ENCODE data around the gene CRACR2B.

Gene CRACR2B

DNA sequence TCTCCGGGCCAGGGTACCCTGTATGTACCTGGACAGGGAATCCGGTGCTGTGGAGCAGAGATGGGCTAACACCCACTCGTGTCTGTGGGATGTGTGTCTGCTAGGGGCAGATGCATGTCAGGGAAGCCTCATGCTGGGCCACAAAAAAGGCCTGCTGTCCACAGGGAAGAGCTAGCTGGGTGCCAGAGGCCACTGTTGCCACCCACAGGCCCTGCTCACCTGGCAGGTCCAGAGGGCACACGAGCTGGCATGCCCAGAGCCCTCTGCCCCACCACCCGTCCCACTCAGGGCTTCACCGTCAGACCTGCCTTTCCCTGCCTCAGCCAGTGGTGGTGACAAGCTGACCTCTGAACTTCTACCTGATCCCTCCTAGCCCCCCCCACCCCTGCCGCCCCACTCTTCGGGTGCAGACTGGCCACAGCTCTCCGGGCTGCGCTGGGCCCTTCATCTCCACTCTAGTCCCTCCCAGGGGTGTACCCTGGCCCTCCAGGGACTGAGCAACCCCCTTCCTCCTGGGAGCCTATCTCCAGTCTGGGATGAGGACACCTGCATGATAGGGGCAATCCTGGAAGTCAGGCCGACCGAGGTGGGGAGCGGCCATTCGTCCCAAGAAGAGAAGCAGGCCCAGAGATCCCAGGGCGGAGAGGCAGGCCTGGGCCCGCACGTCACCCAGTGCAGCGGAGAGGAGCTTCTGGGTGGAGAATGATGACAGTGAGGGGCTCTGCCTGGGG is 31.0 kb upstream of the CRACR2B start:
- TF ChIP-seq, protein P1, sequence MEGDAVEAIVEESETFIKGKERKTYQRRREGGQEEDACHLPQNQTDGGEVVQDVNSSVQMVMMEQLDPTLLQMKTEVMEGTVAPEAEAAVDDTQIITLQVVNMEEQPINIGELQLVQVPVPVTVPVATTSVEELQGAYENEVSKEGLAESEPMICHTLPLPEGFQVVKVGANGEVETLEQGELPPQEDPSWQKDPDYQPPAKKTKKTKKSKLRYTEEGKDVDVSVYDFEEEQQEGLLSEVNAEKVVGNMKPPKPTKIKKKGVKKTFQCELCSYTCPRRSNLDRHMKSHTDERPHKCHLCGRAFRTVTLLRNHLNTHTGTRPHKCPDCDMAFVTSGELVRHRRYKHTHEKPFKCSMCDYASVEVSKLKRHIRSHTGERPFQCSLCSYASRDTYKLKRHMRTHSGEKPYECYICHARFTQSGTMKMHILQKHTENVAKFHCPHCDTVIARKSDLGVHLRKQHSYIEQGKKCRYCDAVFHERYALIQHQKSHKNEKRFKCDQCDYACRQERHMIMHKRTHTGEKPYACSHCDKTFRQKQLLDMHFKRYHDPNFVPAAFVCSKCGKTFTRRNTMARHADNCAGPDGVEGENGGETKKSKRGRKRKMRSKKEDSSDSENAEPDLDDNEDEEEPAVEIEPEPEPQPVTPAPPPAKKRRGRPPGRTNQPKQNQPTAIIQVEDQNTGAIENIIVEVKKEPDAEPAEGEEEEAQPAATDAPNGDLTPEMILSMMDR (IDR thresholded peaks at IDR 0.05): no peak

DNA sequence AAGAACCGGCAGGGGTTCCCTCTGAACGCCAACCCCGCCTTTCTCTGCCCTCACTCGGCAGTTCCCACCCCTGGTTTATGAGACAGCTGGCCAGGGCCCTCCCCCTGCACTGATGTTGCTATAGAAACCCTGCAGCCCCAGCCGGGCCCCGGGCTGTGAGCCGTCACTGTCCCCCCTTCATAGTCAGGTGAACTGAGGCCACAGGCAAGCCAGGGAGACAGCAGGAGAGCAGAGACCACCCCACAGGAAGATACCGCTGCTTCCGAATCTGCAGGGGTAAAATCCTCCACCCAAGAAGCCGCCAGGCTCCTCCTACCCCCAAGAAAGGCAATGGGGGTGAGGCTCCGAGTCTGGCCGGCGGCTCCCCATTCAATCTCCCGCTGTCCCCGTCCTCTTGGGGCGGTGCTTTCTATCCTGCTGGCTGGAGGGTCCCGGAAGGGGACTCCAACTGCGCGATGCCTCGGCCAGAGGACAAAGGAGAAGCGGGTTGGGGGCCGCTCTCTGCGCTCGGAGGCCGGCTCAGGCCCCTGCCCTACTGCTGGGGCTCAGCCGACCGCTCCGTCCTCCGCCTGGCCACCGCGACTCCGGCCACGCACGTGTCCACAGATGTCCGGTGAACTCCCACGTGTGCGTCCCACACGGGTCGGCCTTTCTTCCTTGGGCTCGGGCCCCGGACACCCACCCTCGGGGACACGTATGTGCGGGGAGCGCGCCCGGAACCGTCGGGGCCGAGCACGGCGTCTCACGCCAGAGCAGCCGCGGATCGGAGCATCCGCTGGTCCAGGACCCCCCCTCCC is 30.2 kb upstream of the CRACR2B start:
- TF ChIP-seq, protein P1 (IDR thresholded peaks at IDR 0.05): no peak

- TF ChIP-seq, protein P1 (IDR thresholded peaks at IDR 0.05): peak; percentile 95
Measured at GRCh38 chr11:798093-798713, 29.5 kb upstream of the CRACR2B start, which contains the start of gene SLC25A22. Gene SLC25A22 (minus strand): TSS chr11:798281. CDS start chr11:795006, 3,275 bp downstream.

DNA sequence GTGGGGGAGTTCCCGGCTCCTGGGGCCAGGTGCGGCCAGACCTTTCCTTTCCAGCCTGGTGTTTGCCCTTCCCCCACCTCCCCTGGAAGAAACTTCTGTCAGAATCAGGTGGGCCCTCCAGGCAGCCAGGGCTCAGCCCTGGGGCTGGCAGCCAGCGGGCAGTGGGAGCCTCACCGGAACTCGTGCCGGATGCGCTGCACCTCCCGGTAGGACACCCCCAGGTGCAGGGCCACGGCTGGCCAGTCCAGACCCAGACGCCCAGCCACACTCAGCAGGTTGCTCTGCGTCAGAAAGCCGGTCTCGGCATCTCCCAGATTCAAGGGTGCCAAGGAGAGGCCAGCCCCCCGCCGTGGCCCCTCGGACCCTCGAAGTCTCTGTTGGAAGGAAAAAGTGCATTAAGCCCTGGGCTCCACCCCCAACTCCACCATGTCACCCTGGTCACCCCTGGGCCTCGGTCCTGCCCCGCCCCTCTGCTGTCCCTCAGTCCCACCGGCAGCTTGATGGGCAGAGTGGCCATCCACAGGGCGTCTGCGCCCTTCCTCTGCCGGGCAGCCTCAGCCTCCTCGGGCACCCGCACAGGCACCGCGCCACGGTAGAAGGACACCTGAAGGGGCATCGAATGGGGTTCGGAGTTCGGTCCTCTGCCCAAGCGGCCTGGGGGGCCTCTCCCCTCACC is 27.9 kb upstream of the CRACR2B start:
- TF ChIP-seq, protein P1 (IDR thresholded peaks at IDR 0.05): no peak

DNA sequence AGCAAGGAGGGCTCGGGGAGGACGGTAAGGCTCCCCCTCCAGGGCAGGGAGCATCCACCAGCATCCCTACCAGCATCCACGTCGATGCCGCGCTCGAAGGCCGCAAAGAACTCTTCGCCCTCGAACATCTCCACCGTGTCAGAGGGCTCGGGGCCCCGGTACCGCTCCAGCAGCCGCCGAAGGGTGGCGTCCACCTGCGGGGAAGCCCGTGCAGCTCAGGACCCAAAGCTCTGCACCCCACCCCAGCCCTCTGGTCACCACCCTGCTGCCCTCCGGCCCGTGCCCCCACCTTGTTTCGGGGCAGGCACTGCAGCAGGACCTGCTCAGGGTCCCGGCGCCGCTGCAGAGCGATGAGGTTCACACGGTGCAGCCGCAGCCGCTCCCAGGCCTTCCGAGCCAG is 27.2 kb upstream of the CRACR2B start:
- TF ChIP-seq, protein P1 (IDR thresholded peaks at IDR 0.05): no peak

DNA sequence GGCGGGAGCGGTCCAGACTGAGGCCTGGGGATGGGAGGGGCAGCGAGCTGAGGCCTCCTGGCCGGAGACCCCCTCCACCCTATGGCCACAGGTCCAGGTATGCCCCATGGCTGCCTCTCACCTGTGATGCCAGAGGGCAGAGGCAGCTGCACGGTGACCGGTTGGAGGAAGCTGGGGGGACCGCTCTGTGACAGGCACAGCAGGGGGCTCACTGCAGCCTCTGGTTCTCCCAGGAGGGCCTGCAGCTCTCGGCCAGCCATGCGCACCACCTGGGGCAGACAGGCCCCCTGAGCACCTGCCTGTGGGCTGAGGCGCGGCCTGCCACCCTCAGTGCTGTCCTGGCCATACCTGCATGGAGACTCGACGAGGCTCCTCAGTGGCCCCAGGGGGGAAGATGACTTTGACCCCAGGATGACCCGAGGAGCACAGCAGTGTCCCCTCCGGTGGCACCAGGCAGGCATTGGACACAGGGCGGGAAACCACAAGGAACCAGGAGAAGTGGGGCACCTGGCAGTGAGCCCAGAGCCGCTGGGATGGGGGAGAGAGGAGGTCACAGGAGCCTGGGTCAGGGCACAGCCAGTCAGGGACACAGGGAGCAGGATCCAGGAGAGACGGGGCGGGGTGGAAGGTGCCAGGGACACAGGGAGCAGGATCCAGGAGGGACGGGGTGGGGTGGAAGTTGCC is 26.5 kb upstream of the CRACR2B start:
- TF ChIP-seq, protein P1 (IDR thresholded peaks at IDR 0.05): no peak
